Cerebellar nuclear complex (tissue), 1 donor: ENCODE measurements around the gene SLC8B1.

Experiments used
- DNase-seq, 2 experiments: peaks; one replicate each; lab custom pipeline; 2025; lab: John Stamatoyannopoulos, UW

The SLC8B1 gene

DNA sequence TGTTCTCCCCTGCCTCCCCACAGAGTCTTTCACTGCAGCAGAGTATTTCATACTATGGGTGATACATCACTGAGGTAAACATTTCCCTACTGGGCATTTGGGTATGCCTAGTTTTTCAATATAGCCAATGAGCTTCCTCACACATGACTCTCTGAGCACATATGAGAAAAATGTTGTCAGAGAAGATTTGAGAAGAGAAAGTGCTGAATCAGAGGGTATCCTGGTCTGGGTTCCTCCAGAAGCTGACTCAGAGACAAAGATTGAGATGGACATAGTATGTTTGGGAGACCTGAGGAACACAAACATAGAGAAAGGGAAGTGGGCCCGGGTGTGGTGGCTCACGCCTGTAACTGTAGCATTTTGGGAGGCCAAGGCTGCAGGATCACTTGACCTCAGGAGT, 12.6 kb downstream of the SLC8B1 start:
- DNase-seq, result no peak

DNA sequence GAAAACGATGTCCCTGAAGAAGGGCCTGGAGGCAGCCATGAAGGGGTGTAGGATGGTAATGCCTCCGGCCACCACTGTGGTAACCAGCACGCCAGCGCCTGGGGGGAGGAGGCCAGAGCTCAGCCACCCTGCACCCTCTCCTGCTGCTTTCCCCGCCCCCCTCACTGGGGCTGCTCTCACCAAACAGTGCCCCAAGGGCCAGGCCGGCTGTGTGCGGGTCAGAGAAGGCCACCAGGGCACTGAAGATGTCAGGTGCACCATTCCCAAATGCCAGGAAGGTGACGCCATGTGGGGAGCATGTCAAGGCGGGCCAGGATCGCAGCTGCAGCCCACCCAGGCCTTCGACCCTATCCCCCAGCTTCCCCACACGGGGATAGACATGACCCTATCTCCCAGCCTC, 14.5 kb downstream of the SLC8B1 start:
- no peak for DNase-seq

DNA sequence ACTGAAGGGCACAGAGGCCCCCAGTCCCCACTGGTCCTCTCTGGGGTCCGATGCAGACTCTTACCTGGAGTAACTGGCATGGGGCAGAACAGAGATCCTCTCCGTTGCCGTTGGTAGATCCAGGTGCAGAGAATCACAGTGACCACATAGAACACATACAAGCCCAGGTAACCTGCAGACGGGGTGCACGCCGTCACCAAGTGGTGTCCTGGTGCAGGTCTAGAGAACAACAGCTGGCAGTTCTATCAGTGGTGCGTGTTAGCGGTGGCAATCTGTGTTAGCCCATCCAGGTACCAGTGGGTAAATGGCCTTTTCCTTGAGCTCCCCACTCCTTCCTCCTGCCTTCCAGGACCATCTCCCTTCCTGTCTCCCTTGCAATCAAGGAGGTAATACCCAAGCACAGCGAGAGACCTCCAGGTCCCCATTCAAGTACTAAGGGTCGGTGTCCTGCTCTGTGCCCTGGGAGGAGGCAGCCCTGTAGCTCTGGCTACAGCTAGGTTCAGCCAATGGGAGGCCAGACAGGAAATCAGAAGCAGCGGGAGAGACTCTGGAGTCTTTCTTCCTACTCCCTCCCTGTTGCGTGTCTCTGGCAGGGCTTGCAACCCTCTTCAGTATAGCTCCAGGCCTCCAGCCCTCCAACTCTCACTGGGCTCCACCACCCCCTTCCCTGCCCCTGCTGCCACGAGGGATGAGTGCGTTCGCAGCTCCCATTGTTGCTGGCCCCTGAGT, 15.8 kb downstream of the SLC8B1 start:
- no peak for DNase-seq

DNA sequence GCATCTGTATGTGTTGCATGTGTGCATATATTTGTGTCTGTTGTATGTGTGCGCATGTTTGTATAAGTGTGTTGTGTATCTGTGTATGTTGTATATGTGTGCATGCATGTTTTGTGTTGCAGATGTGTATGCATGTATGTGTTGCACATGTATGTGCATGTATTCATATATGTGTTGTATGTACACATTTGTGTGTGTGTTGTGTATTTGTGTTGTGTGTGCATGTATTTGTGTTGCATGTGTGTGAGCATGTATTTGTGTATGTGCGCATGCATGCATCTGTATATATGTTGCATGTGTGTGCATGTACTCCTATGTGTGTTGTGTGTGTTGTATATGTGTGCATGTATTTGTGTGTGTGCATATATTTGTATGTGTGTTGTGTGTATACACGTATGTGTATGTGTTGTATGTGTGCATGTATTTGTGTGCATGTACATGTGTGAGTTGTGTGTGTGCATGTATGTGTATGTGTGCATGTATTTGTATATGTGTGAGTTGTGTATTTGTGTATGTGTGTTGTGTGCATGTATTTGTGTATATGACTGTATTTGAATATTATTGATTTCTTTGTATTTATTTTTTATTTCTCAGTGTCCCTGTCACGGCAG, 16.8 kb downstream of the SLC8B1 start:
- DNase-seq, result no peak

DNA sequence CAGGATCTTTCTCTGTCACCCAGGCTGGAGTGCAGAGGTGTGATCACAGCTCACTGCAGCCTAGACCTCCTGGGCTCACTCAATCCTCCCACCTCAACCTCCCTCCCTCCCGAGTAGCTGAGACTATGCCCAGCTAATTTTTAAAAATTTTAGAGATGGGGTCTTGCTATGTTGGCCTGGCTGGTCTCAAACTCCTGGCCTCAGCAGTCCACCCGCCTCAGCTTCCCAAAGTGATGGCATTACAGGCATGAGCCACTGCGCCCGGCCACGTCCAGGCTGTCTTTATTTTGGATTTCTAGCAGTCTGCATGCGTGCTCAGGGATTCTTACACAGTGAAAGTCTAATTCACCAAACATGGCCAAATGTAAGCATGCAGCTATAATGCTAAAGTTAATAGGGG, 17.8 kb downstream of the SLC8B1 start:
- DNase-seq, result no peak

DNA sequence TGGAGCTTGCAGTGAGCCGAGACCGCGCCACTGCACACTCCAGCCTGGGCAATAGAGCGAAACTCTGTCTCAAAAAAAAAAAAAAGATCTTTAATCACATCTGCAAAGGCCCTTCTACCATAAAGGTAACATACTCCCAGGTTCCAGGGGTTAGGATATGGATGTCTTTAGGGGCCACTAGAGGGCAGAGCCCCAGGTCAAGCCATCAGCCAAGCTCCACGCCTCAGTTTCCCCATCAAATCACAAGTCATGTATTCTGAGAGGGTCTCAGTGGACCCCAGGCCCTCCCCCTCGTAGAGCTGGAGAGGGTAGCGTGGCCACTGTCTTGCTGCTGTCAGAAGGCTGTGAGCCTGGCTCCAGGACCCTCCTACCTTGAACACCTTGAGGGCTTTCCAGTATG, 18.8 kb downstream of the SLC8B1 start:
- no peak for DNase-seq

DNA sequence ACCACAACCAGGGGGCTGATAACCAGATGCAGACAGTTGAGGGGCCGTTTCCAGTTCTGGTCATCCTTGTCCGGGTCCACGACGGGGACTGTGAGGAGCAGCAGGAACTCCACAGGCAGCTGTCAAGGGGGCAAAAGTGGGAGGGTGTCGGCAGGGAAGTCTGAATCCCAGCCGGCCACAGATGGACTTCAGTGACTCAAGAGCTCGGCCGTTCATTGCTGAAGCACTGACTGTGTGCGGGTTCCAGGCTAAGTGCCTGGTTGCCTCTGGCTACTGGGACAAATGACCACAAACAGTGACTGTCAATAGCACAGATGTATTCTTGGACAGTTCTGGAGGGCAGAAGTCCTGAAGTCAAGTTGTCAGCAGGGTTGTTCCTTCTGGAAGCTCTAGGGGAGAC, 19.6 kb downstream of the SLC8B1 start:
- DNase-seq, result no peak

DNA sequence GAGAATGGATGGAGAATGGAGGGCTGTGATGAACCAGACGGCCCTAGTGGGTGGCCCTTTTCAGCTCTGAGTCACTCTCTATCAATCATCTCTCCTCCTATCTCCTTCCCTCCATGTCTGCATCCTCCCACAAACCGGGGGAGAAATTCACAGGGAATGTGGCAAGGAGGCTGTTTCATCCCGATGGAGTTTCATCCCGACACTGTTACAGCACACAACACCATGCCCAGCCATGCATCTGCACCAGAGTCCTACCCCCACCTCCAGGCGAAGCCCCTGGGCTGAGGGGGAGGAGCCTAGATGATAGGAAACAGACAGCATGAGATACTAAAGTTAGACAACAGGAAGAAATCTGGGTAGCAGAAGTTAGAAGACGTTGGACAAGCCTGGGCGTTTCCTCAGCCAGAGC, 20.8 kb downstream of the SLC8B1 start:
- no peak for DNase-seq

DNA sequence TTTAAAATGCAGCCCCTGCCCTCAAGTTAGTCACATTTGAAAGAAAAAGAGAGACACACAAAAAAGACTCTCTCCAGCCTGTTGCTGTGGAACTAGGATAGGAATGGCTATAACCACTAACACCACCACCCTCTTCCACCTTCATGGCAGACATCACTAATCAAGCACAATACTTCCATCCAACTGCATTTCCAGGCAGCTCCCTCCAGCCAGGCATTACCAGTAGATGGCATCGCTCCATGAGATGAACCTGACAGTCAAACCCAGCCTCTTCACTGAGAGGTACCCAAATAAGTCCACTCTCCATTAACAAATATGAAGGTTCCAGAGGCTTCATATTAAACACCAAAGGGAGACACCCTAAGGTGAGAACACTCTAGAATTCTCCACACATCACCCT, 24.4 kb downstream of the SLC8B1 start:
- no peak for DNase-seq

DNA sequence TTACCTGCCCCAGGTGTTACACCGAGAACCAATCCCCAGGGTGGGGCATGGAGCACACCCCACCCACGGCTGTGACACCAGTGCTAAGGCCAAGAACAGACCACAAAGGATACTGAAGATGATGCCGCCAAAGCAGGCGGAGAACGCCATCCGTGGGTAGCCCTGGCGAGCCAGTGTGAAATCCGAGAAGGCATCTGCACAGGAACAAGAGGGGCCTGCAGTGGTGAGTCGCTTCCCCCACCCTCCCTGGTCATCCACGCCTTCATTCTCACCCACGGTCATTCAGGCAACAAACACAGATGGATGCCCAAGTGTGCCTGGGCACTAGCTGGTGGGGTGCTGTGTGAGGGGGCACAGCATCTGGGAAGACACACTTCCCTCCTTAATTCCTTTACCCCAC, 28.5 kb downstream of the SLC8B1 start:
- DNase-seq, result no peak

DNA sequence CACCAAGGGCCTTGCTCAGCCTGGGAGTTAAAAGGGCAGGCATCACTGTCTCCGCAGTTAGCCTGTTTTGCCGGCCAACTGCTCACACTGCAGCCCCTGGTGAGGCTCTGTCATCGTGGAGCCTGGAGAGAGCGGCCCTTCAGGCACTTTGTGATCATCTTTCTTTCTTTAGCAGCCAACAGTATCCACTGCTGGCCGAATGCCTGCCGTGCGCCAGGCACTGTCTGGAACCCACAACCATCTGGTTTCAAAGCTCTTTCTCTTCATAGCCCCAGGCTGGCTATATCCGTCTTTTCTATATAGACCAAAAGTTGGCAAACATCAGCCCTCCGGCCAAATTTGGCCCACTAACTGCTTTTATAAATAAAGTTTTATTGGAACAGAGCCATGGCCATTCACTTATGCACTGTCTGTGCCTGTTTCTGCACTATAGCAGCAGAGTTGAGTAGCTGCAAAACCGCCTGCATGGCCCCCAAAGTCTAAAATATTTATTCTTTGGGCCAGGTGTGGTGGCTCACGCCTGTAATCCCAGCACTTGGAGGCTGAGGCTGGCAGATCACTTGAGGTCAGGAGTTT, 29.5 kb downstream of the SLC8B1 start:
- DNase-seq, result no peak

DNA sequence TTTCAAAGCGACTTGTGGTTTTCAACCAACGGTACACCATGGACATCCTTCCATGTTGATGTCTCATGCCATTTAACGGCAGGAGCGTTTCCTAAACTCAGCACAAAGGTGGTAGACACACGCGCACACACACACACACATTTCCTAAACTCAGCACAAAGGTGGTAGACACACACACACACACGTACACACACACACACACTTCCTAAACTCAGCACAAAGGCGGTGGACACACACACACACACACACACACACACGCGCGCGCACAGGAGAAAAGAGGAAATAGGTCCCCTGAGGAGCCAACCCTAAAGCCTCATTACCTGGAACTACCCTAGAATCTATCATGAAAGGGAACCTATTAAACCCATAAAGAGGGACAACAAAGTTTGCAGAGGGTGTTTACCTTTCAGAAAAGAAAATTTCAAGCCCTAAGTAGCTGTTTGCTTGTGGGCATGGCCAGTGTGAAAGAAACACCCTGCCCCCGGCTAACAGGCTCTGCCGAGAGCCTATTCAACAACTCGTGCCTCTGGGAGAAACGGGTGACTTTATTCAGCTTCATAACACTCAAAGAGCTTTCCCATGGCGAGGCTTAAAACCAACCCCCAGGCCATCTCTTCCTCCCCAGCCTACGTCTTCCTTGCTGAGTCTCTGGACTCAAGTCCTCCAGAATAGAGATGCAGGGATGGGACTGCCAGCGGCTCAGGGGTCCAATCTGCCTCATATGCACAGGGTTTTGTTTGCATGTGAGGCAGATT, 31.8 kb downstream of the SLC8B1 start:
- no peak for DNase-seq

DNA sequence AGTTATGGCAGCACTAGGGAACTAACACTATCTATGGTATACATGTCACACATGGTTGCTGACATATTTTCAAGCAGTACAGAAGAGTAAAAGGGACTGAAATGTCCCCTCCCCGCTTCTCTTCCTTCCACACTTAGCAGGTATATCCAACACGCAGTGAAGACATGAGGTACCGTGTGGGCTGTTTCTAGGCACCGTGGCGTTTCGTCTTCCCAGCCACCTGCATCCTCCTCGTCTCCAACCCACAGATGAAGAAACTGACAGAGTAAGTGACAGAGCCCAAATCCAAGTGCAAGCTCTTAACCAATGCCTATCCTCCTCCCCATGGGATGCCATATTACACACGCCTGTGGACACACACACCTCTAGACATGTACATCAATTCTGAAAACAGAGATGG, 32.4 kb downstream of the SLC8B1 start:
- DNase-seq, result no peak

DNA sequence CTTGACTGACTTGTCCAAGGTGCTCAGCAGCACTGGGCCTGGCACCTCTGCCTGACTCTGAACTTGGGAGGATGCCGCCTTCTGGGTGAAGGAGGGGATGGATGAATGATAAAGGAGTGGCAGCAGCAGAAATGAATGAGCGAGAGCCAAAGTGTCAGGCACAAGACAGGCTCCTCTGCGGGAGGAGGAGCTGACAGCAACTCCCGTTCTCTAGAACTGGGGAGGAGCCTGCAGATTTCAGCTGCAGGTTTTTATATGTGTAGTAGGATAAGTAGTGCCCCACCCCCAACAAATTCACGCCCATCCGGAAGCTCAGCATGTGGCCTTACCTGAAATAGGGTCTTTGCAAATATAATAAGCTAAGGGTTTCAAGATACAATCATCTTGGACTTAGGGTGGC, 33.1 kb downstream of the SLC8B1 start:
- no peak for DNase-seq

DNA sequence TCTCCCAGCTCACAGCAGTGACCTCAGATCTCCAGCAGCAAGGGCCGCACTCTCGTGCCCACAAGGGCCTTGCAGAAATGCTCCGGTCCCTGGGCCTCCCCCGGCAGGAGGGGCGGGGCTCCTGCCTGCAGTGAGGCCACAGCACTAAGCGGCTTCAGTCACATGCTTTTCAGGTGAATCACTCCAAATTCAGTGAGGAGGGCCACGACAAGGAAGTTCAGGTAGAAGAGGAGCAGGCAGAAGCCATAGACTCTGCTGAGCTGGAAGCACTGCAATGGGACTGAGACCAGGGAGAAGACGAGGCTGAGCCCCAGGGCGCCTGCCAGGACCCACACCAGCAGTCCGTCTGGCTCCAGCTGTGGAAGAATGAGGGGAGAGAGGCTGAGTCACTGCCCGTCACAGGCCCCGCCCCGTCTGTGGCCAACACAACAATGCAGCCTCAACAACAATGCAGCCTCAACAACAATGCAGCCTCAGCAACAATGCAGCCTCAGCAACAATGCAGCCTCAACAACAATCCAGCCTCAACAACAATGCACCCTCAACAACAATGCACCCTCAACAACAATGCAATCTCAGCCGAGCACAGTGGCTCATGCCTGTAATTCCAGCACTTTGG, 35.2 kb downstream of the SLC8B1 start:
- DNase-seq, result peak in 1 of 2 experiments; percentile 23

DNA sequence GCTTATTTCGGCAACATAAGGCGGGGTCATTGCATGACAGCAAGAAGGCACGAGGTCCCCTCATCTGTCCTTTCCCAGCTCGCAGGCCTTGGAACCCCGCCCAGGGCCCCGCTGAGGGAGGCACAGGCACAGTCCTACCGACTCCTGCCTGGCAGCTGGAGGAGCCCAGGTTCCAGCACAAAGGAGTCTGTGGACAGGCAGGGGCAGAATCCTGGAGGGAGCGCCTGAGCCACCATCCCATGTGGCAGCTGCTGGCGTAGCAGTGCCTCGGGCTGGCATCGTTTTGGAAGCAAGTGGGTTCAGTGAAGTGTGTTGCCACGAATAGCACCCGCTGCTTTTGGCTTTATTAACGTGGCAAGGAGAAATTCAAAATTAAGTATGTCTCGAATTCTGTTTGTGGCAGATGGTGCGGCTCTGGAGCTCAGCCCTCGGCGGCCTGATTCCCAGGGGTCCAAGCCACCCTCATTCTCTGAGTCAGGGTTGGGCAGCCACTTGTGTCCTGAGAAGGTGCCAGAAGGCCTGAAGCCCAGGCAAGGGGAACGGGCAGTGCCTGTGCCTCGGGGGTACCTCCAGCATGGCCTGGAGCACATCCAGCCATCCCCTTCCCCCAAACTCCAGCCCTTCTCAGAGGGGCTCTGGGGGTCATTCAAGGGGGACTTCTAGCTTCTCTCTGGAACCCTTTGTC, 35.9 kb downstream of the SLC8B1 start:
- DNase-seq, result peak in 1 of 2 experiments; percentile 48

DNA sequence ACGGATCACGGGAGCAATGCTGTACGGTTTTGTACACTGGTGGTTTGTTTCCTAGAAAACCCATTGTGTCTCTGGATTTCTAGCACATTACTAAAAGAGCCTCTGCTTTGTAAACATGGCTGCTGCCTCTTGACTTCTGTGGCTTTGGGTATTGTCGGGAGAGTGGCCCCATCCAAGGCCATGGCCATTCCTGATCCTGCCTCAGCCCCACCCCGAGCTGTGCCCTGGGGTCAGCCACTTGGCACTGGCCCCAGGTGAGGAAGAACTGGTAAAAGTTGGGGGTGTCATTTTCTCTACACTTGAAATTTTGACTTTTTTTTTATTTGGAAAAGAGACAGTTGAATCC, 36.5 kb downstream of the SLC8B1 start:
- no peak for DNase-seq

DNA sequence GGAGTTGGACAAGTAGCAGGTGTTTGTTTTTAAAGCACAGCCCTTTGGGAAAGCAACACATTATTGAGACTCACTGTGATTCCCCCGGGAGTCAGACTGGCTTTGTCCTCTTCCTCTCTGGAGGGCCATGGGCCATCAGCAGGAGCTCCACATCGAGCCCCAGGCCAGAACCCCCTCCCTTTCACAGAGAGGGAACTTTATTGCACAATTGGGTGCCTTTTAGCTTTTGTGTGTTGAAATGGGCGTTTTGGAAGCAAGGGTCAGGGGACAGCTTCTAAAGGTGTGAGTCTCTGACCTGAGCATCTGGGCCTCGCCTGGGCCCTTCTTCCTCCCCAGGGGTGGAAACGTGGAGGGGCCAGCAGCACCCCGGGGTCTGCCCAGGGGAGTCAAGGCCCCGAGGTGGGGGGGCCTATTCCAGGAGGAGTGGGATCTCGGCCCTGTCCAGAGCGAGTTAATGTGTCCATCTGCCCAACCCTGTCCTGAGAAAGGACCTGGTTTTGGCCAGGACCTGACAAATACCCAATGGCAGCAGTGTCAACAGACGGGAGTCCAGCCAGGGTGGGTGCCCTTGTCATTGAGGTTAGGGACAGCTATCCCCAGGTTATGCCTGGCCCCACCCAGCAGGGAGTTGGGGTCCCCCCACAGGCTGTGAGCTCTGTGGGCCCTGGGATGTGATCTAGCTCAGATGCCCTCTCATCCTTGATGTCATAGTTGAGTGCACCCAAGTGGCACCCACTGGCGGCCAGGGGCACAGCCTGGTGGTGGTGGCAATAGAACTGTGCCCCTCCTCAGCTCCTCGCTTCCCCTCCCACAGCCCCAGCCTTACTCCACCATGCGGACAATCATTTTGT, 37.1 kb downstream of the SLC8B1 start:
- no peak for DNase-seq

DNA sequence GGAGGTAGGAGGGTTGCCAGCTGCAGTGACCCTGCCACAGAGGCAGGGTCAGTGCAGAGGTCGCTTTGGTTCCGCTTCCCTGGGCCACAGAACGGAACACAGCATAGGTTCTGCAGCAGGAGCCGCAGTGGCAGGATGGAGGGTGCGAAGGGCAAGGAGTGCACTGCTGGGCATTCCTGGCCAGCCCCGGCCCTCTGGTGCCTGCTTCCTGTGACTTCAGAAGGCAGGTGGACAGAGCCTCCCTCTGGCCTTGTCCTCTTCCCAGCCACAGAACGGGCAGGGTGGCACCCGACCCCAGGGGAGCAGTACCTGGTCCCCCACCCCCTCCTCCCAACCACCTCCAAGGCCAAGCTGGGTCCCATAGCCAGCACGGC, 37.7 kb downstream of the SLC8B1 start:
- no peak for DNase-seq

DNA sequence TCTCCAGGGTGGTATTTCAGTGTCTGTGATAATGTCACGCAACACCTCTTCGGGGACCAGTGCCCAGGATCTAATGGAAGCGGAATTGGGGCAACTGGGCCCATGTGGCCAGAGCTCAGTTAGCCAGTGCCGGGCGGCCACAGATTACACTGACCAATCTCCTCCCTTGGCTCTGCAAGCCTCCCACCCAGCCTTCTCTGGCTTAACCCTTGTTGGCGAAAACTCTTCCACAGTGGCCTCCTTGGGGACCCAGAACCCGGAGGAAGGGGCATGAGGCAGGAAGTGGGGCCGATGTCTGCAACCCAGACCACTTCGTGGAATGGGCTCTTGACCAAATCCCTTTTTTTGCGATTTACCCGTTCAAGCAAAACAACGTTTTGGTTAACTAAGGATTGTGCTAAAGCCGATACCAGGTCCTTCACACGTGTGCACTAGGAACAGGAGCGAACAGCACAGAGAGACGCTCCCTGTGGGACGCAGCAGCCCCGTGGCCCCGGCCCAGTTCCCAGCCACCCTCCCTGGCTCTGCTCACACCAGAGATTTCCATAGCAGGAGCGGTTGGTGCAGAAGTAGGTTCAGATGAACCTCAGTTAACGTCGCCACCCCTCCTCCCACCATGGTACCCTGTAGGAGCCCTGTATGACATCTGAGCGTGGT, 38.2 kb downstream of the SLC8B1 start:
- no peak for DNase-seq
